ENCODE results near the gene PLXNB2.

Gene PLXNB2

DNA sequence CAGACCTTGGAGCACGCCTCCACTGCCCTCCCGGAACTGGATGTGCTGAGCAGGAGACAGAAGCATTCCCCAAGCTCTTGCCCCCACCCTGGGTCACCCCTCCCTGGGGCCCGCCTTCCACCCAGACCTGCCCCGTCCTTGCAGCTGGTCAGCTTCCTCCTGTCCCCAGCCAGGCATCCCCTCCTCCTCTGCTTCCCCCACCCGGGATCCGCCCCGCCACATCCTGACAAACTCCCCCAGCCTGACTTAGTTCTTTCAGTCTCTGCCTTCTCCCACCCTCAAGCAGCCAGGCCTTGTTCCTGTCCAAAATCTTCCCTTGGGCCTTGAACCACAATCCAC lies 1.1 kb upstream of the PLXNB2 start:
- H3K9ac ChIP-seq (ENCODE audit: low read length): no peak overlapping the region
- no peak overlapping the region for H3K4me2 ChIP-seq (ENCODE audit: low read length)
- no peaks in the 10 kb centered on the region for H3K36me3 ChIP-seq (ENCODE audit: insufficient read depth, low read length)
- no peak overlapping the region for H2AFZ ChIP-seq (ENCODE audit: low read length)
- H3K79me2 ChIP-seq (ENCODE audit: insufficient read depth, low read length): no peaks in the 10 kb centered on the region
- H3K27me3 ChIP-seq (ENCODE audit: insufficient read depth, low read length): peaks cover 21% of the 10 kb centered on the region; the same call in 1 of the 2 replicates
- peaks cover 16% of the 10 kb centered on the region for H3K4me1 ChIP-seq (ENCODE audit: insufficient read depth, low read length, severe bottlenecking)
- H3K4me3 ChIP-seq (ENCODE audit: low read depth, low read length, poor library complexity, severe bottlenecking): no peak overlapping the region
- H3K9me2 ChIP-seq (ENCODE audit: low read depth, low read length): no peaks in the 10 kb centered on the region
- no peaks in the 10 kb centered on the region for H3F3A ChIP-seq (ENCODE audit: insufficient read depth, low read length)
- no peak for TF ChIP-seq EZH2 (IDR thresholded peaks at IDR 0.05; ENCODE audit: borderline replicate concordance, low read length)
- TF ChIP-seq, protein P1, sequence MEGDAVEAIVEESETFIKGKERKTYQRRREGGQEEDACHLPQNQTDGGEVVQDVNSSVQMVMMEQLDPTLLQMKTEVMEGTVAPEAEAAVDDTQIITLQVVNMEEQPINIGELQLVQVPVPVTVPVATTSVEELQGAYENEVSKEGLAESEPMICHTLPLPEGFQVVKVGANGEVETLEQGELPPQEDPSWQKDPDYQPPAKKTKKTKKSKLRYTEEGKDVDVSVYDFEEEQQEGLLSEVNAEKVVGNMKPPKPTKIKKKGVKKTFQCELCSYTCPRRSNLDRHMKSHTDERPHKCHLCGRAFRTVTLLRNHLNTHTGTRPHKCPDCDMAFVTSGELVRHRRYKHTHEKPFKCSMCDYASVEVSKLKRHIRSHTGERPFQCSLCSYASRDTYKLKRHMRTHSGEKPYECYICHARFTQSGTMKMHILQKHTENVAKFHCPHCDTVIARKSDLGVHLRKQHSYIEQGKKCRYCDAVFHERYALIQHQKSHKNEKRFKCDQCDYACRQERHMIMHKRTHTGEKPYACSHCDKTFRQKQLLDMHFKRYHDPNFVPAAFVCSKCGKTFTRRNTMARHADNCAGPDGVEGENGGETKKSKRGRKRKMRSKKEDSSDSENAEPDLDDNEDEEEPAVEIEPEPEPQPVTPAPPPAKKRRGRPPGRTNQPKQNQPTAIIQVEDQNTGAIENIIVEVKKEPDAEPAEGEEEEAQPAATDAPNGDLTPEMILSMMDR (IDR thresholded peaks at IDR 0.05; ENCODE audit: low read length): no peak
- H3K27ac ChIP-seq (ENCODE audit: low read depth, low read length, poor library complexity, severe bottlenecking): no peak overlapping the region
- no peaks in the 10 kb centered on the region for H3K9me3 ChIP-seq (ENCODE audit: low read length)
- no peaks in the 10 kb centered on the region for H4K20me1 ChIP-seq (ENCODE audit: insufficient read depth, low read length)

DNA sequence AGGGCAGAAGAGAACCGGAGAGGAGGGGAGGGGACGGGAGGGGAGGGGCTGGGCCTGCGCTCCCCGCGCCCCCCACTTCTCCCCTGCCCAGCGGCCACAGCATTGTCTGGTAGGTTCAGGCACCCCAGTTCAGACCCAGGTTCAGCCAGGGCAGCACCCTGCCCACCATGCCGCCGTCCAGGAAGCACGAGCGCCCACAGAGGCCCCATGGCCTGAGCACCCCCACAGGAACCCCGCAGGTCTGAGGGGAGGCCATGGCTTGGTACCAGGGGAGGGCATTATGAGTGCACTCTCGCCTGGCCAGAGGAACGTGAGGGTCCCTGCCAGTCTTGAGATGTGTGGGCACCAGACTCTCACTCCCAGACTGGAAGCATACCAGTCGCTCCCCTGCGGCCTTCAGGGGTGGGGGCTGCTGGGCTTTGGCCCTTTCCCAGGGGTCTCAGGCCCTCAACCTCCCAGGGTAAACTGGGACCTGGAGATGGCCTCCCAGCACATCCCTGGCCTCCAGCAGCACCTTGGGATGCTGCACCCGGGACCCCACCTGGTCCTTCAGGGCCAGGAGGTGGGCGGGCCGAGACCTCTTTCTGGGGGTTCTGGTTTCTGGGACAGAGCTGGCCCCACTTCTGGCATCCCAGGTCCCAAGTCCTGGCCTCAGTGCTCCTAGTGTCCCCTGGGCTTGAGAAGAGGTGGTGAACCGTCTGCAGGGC lies 597 bp upstream of the PLXNB2 start:
- TF ChIP-seq, protein P1 (IDR thresholded peaks at IDR 0.05; ENCODE audit: low read length): no peak
- no peak for TF ChIP-seq EZH2 (IDR thresholded peaks at IDR 0.05; ENCODE audit: borderline replicate concordance, low read length)
- no peak overlapping the region for H2AFZ ChIP-seq (ENCODE audit: low read length)
- no peaks in the 10 kb centered on the region for H3F3A ChIP-seq (ENCODE audit: insufficient read depth, low read length)
- no peak overlapping the region for H3K4me2 ChIP-seq (ENCODE audit: low read length)
- no peaks in the 10 kb centered on the region for H3K9me2 ChIP-seq (ENCODE audit: low read depth, low read length)
- no peak overlapping the region for H3K9ac ChIP-seq (ENCODE audit: low read length)
- H3K27ac ChIP-seq (ENCODE audit: low read depth, low read length, poor library complexity, severe bottlenecking): no peak overlapping the region
- H3K36me3 ChIP-seq (ENCODE audit: insufficient read depth, low read length): no peaks in the 10 kb centered on the region
- H3K4me1 ChIP-seq (ENCODE audit: insufficient read depth, low read length, severe bottlenecking): peaks cover 15% of the 10 kb centered on the region
- peaks cover 21% of the 10 kb centered on the region; the same call in 1 of the 2 replicates for H3K27me3 ChIP-seq (ENCODE audit: insufficient read depth, low read length)
- H3K79me2 ChIP-seq (ENCODE audit: insufficient read depth, low read length): no peaks in the 10 kb centered on the region
- H4K20me1 ChIP-seq (ENCODE audit: insufficient read depth, low read length): no peaks in the 10 kb centered on the region
- H3K9me3 ChIP-seq (ENCODE audit: low read length): no peaks in the 10 kb centered on the region
- no peak overlapping the region for H3K4me3 ChIP-seq (ENCODE audit: low read depth, low read length, poor library complexity, severe bottlenecking)

DNA sequence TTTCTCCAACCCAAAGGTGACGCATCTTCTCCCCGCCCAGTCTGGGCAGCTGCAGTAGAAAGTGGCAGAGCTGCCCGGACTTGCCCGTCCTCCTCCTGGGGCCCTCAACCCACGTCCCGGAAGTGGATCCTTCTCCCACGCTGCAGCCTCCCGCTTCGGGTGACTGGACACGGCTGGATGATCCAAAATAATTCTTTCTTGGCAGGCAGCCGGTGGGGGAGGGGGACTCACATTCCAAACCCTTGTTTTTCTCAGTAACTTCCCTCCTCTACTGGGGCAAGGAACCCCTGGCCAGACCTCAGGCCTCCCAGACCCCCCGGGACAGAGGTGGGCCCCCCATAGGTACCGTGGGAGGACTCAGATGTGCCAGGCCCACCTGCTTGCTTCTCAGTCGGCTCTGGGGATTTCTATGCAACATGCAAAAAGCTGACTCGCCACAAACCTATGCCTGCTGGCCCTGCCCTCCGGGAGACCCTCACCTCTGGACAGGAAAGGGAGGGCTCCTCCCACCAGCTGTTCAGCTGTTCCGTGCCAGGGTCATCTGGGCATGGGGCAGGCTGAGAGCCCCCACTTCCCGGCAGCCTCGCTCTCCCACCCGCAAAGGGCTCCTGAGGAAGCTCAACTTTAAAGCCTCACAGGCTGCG lies 1.4 kb downstream of the PLXNB2 start:
- Histone ChIP-seq H3K27ac (ENCODE audit: low read depth, low read length, poor library complexity, severe bottlenecking) (no peak overlapping the region), H3F3A (ENCODE audit: insufficient read depth, low read length) (no peaks in the 10 kb centered on the region), H3K9me2 (ENCODE audit: low read depth, low read length) (no peaks in the 10 kb centered on the region), H3K27me3 (ENCODE audit: insufficient read depth, low read length) (peaks cover 22% of the 10 kb centered on the region), H3K4me2 (ENCODE audit: low read length) (no peak overlapping the region; the same call in 1 of the 2 replicates), H3K9ac (ENCODE audit: low read length) (no peak overlapping the region), H3K9me3 (ENCODE audit: low read length) (no peaks in the 10 kb centered on the region), H3K4me1 (ENCODE audit: insufficient read depth, low read length, severe bottlenecking) (peaks cover 15% of the 10 kb centered on the region), H2AFZ (ENCODE audit: low read length) (no peak overlapping the region), H3K36me3 (ENCODE audit: insufficient read depth, low read length) (no peaks in the 10 kb centered on the region), H3K79me2 (ENCODE audit: insufficient read depth, low read length) (no peaks in the 10 kb centered on the region), H3K4me3 (ENCODE audit: low read depth, low read length, poor library complexity, severe bottlenecking) (no peak overlapping the region), H4K20me1 (ENCODE audit: insufficient read depth, low read length) (no peaks in the 10 kb centered on the region)
- no peak for TF ChIP-seq EZH2 (IDR thresholded peaks at IDR 0.05; ENCODE audit: borderline replicate concordance, low read length)
- TF ChIP-seq, protein P1 (IDR thresholded peaks at IDR 0.05; ENCODE audit: low read length): no peak
